ENCODE results near the gene KCNH1. TPM values are rescaled to one million over a fixed set of nuclear protein-coding genes. Genes with fewer than 3 reads are reported as not detected.
"Not testable (repeated sequence)": the region's sequence is repeated elsewhere in the genome, so short reads cannot be mapped to it uniquely, and the experiment has no call there.

KCNH1 gene
- total RNA-seq, 2 experiments from 2014 or later, result not detected

GRCh38 chr1:211036381-211037060, 97.4 kb downstream of the KCNH1 start:
- intact Hi-C loops (cut with DNase I, micrococcal nuclease), result no loop called here
- POLR2A ChIA-PET, result no interaction called here
- Mint-ChIP-seq H3K9me3 (ENCODE audit: low read depth) (no peaks in the 10 kb centered on the region), H3K4me1 (no peaks in the 10 kb centered on the region), H3K36me3 (ENCODE audit: low read depth) (no peaks in the 10 kb centered on the region), H3K27me3 (peaks cover 12% of the 10 kb centered on the region), H3K4me3 (no peak overlapping the region), H3K27ac (no peak overlapping the region)
- DNase-seq, result no peak
- CTCF ChIA-PET, result no interaction called here
- no peak for ATAC-seq

- ATAC-seq (no peak), DNase-seq (no peak)
- Mint-ChIP-seq H3K36me3 (ENCODE audit: low read depth) (no peaks in the 10 kb centered on the region), H3K4me3 (no peak overlapping the region), H3K4me1 (no peaks in the 10 kb centered on the region), H3K9me3 (ENCODE audit: low read depth) (no peaks in the 10 kb centered on the region), H3K27me3 (peaks cover 12% of the 10 kb centered on the region), H3K27ac (no peak overlapping the region)
- POLR2A ChIA-PET, result no interaction called here
- CTCF ChIA-PET, result no interaction called here
- intact Hi-C loops (cut with DNase I, micrococcal nuclease), result no loop called here
Measured at GRCh38 chr1:211035821-211036380, 98.0 kb downstream of the KCNH1 start.

GRCh38 chr1:211033921-211034525, 99.9 kb downstream of the KCNH1 start:
- Mint-ChIP-seq H3K27ac (no peak overlapping the region), H3K4me1 (no peaks in the 10 kb centered on the region), H3K36me3 (ENCODE audit: low read depth) (no peaks in the 10 kb centered on the region), H3K9me3 (ENCODE audit: low read depth) (no peaks in the 10 kb centered on the region), H3K27me3 (peaks cover 16% of the 10 kb centered on the region), H3K4me3 (no peak overlapping the region)
- no peak for ATAC-seq
- POLR2A ChIA-PET, result no interaction called here
- CTCF ChIA-PET, result interaction anchor here (1.0 kb wide), 1 partner anchor 20 kb away, joined by 3 read pairs; no protein-coding TSS in a partner anchor
- intact Hi-C loops (cut with DNase I, micrococcal nuclease), result no loop called here
- DNase-seq, result no peak

- Mint-ChIP-seq H3K27ac (no peak overlapping the region), H3K4me3 (no peak overlapping the region), H3K36me3 (ENCODE audit: low read depth) (no peaks in the 10 kb centered on the region), H3K9me3 (ENCODE audit: low read depth) (no peaks in the 10 kb centered on the region), H3K27me3 (peaks cover 26% of the 10 kb centered on the region), H3K4me1 (no peaks in the 10 kb centered on the region)
- ChIA-PET CTCF (no interaction called here), POLR2A (no interaction called here)
- intact Hi-C loops (cut with DNase I, micrococcal nuclease), result no loop called here
- ATAC-seq, result no peak
- DNase-seq, result no peak
Measured at GRCh38 chr1:211024901-211025300, 109.0 kb downstream of the KCNH1 start.

GRCh38 chr1:211019266-211019665, 114.7 kb downstream of the KCNH1 start:
- ChIA-PET POLR2A (no interaction called here), CTCF (no interaction called here)
- Mint-ChIP-seq H3K27ac (no peak overlapping the region), H3K4me3 (no peak overlapping the region), H3K27me3 (peaks cover 34% of the 10 kb centered on the region), H3K4me1 (no peaks in the 10 kb centered on the region), H3K36me3 (ENCODE audit: low read depth) (no peaks in the 10 kb centered on the region), H3K9me3 (ENCODE audit: low read depth) (no peaks in the 10 kb centered on the region)
- ATAC-seq (no peak), DNase-seq (no peak)
- intact Hi-C loops (cut with DNase I, micrococcal nuclease), result no loop called here

- Mint-ChIP-seq H3K36me3 (ENCODE audit: low read depth) (no peaks in the 10 kb centered on the region), H3K9me3 (ENCODE audit: low read depth) (no peaks in the 10 kb centered on the region)
- POLR2A ChIA-PET, result no interaction called here
Measured at GRCh38 chr1:211018690-211019089, 115.3 kb downstream of the KCNH1 start.

GRCh38 chr1:211017075-211017718, 116.8 kb downstream of the KCNH1 start:
- POLR2A ChIA-PET, result no interaction called here
- H3K4me1 Mint-ChIP-seq, result no peaks in the 10 kb centered on the region

More at GRCh38 chr1:211018690-211019089, 115.3 kb downstream of the KCNH1 start:
- intact Hi-C loops (cut with DNase I, micrococcal nuclease), result no loop called here
- Mint-ChIP-seq H3K27ac (no peak overlapping the region), H3K27me3 (peaks cover 30% of the 10 kb centered on the region), H3K4me1 (no peaks in the 10 kb centered on the region), H3K4me3 (no peak overlapping the region)
- CTCF ChIA-PET, result no interaction called here
- ATAC-seq (no peak), DNase-seq (no peak)

GRCh38 chr1:211014275-211014674, 119.7 kb downstream of the KCNH1 start:
- Mint-ChIP-seq H3K9me3 (ENCODE audit: low read depth) (no peaks in the 10 kb centered on the region), H3K27me3 (peaks cover 28% of the 10 kb centered on the region), H3K27ac (no peak overlapping the region), H3K36me3 (ENCODE audit: low read depth) (no peaks in the 10 kb centered on the region), H3K4me1 (no peaks in the 10 kb centered on the region), H3K4me3 (no peak overlapping the region)
- CTCF ChIA-PET, result interaction anchor here (0.7 kb wide), 1 partner anchor 20 kb away, joined by 3 read pairs; no protein-coding TSS in a partner anchor
- ATAC-seq, result no peak
- DNase-seq, result no peak
- intact Hi-C loops (cut with DNase I, micrococcal nuclease), result no loop called here
- POLR2A ChIA-PET, result no interaction called here

More at GRCh38 chr1:211017075-211017718, 116.8 kb downstream of the KCNH1 start:
- DNase-seq (no peak), ATAC-seq (no peak)
- no peaks in the 10 kb centered on the region for H3K36me3 Mint-ChIP-seq (ENCODE audit: low read depth)
- no peak overlapping the region for H3K4me3 Mint-ChIP-seq
- CTCF ChIA-PET, result no interaction called here
- H3K27me3 Mint-ChIP-seq, result peaks cover 28% of the 10 kb centered on the region
- H3K27ac Mint-ChIP-seq, result no peak overlapping the region
- H3K9me3 Mint-ChIP-seq (ENCODE audit: low read depth), result no peaks in the 10 kb centered on the region
- intact Hi-C loops (cut with DNase I, micrococcal nuclease), result no loop called here

GRCh38 chr1:211013346-211014240, 120.4 kb downstream of the KCNH1 start:
- Mint-ChIP-seq H3K4me1 (no peaks in the 10 kb centered on the region), H3K36me3 (ENCODE audit: low read depth) (no peaks in the 10 kb centered on the region), H3K27me3 (peaks cover 29% of the 10 kb centered on the region), H3K9me3 (ENCODE audit: low read depth) (no peaks in the 10 kb centered on the region), H3K27ac (no peak overlapping the region), H3K4me3 (no peak overlapping the region)
- intact Hi-C loops (cut with DNase I, micrococcal nuclease), result no loop called here
- ATAC-seq, result no peak
- CTCF ChIA-PET, result interaction anchor here (0.7 to 0.8 kb wide), 2 partner anchors 21 to 27 kb away, joined by 3 to 4 read pairs; no protein-coding TSS in a partner anchor
- POLR2A ChIA-PET, result no interaction called here
- DNase-seq, result no peak

- CTCF ChIA-PET; H3K9me3 Mint-ChIP-seq (ENCODE audit: low read depth); intact Hi-C loops (cut with DNase I, micrococcal nuclease); DNase-seq; H3K27ac Mint-ChIP-seq; ATAC-seq; H3K4me3 Mint-ChIP-seq; H3K4me1 Mint-ChIP-seq; POLR2A ChIA-PET; H3K36me3 Mint-ChIP-seq (ENCODE audit: low read depth): not testable (repeated sequence)
- H3K27me3 Mint-ChIP-seq, result peaks cover 27% of the 10 kb centered on the region
Measured at GRCh38 chr1:211011128-211011527, 122.8 kb downstream of the KCNH1 start.

- ATAC-seq (no peak), DNase-seq (no peak)
- H3K4me3 Mint-ChIP-seq, result no peak overlapping the region
- CTCF ChIA-PET, result no interaction called here
- intact Hi-C loops (cut with DNase I, micrococcal nuclease), result no loop called here
- no peaks in the 10 kb centered on the region for H3K9me3 Mint-ChIP-seq (ENCODE audit: low read depth)
- POLR2A ChIA-PET, result no interaction called here
- H3K4me1 Mint-ChIP-seq, result no peaks in the 10 kb centered on the region
- H3K36me3 Mint-ChIP-seq (ENCODE audit: low read depth), result no peaks in the 10 kb centered on the region
- H3K27me3 Mint-ChIP-seq, result peaks cover 26% of the 10 kb centered on the region
- H3K27ac Mint-ChIP-seq, result no peak overlapping the region
Measured at GRCh38 chr1:211009944-211010343, 124.0 kb downstream of the KCNH1 start.
